A549 (cell line): Measurements from ENCODE around the gene B3GNT3. TPM values are rescaled to one million over a fixed set of nuclear protein-coding genes. Genes with fewer than 3 reads are reported as not detected.

Source experiments
- ATAC-seq, 2 experiments: fragments of 200-7000 bp in 1 of 2; fragments of >200 bp in 1 of 2; cut with Nextera tagmentation in 1 of 2; cut with Tn5 transposase in 1 of 2; 3 replicates each; pipeline versions ENCODE4 v1.8.0 to v1.9.1; 2018 to 2020; ENCODE audit warnings: mild to moderate bottlenecking in 1 of 2, moderate library complexity in 1 of 2
- CTCF ChIA-PET: fragments of 300-600 bp; sonication (Branson Sonifier 250); formaldehyde crosslinking; extraction: SDS; loops from one replicate; lab custom pipeline; 2021; ENCODE audit warnings: antibody characterized with exemption, inconsistent platforms; lab: Yijun Ruan, JAX
- POLR2A ChIA-PET: fragments of 350-600 bp; formaldehyde crosslinking; extraction: SDS; loops from one replicate; lab custom pipeline; 2021; ENCODE audit warnings: antibody characterized with exemption, inconsistent platforms; lab: Yijun Ruan, JAX
- DNase-seq, 2 experiments: peaks; one replicate each; pipeline versions ENCODE4 v3.0.0 to v3.0.0-alpha.2; 2011 to 2016; ENCODE audit warnings: low read depth in 1 of 2, low spot score in 1 of 2
- FAIRE-seq: peaks from 2 replicates; lab custom pipeline; 2011; peaks lifted over from hg19 to GRCh38; lab: Jason Lieb, UNC
- H3K27ac ChIP-seq, 2 experiments: fragments of >200 bp; sonication (Bioruptor Twin); formaldehyde crosslinking; 3 replicates each; pipeline ENCODE4 v1.5.1; 2016 to 2017
- H3K4me1 ChIP-seq: fragments of >200 bp; sonication (Bioruptor Twin); formaldehyde crosslinking; 3 replicates; pipeline ENCODE4 v1.6.1; 2016
- H3K4me2 ChIP-seq: fragments of >200 bp; sonication (Bioruptor Twin); formaldehyde crosslinking; 3 replicates; pipeline ENCODE4 v1.6.1; 2016
- H3K4me3 ChIP-seq: fragments of >200 bp; sonication (Bioruptor Twin); formaldehyde crosslinking; 3 replicates; pipeline ENCODE4 v1.5.1; 2016
- H3K9me3 ChIP-seq: fragments of >200 bp; sonication (Bioruptor Twin); formaldehyde crosslinking; 3 replicates; pipeline ENCODE4 v1.6.1; 2016
- BHLHE40 ChIP-seq: IDR thresholded peaks from 2 replicates; pipeline ENCODE4 v1.6.1; 2012; ENCODE audit warnings: low read depth, low read length, inconsistent platforms
- CBX2 ChIP-seq: fragments of 200-600 bp; sonication (generic); IDR thresholded peaks from 2 replicates; pipeline ENCODE4 v1.6.1; 2016; ENCODE audit warnings: low read depth, mild to moderate bottlenecking, borderline replicate concordance
- CBX8 ChIP-seq: fragments of 200-600 bp; sonication (generic); IDR thresholded peaks from 2 replicates; pipeline ENCODE4 v1.6.1; 2016
- CEBPB ChIP-seq, 2 experiments: fragments of >200 bp in 1 of 2; sonication (Bioruptor Twin) in 1 of 2; formaldehyde crosslinking in 1 of 2; IDR thresholded peaks; 2 replicates each; pipeline ENCODE4 v1.6.1; 2012 to 2016
- CTCF ChIP-seq: fragments of >200 bp; sonication (Bioruptor Twin); formaldehyde crosslinking; IDR thresholded peaks from 3 replicates; pipeline ENCODE4 v1.5.1; 2016
- E2F6 ChIP-seq: IDR thresholded peaks from 2 replicates; pipeline ENCODE4 v1.6.1; 2012; ENCODE audit warnings: low read depth, borderline replicate concordance
- EHF ChIP-seq: fragments of 250-450 bp; sonication (Bioruptor Pico); IDR thresholded peaks from 2 replicates; pipeline ENCODE4 v1.5.0; 2020; ENCODE audit warnings: mild to moderate bottlenecking
- EHMT2 ChIP-seq: fragments of 200-600 bp; sonication (generic); IDR thresholded peaks from 2 replicates; pipeline ENCODE4 v1.6.1; 2016; ENCODE audit warnings: antibody characterized with exemption, low read depth, mild to moderate bottlenecking, moderate library complexity
- FOSB ChIP-seq: fragments of 250-450 bp; sonication (Bioruptor Pico); IDR thresholded peaks from 2 replicates; pipeline ENCODE4 v1.5.0; 2020; ENCODE audit warnings: mild to moderate bottlenecking, moderate library complexity
- FOSL2 ChIP-seq, 2 experiments: fragments of 450-650 bp in 1 of 2; fragments of >200 bp in 1 of 2; sonication (Bioruptor Twin) in 1 of 2; formaldehyde crosslinking; IDR thresholded peaks; 2 replicates each; pipeline versions ENCODE4 v1.5.0 to v1.6.1; 2016 to 2020; ENCODE audit warnings: mild to moderate bottlenecking in 1 of 2, moderate library complexity in 1 of 2
- HMGXB4 ChIP-seq: fragments of 250-450 bp; sonication (Bioruptor Pico); IDR thresholded peaks from 2 replicates; pipeline ENCODE4 v1.5.0; 2021; ENCODE audit warnings: mild to moderate bottlenecking, moderate library complexity, borderline replicate concordance
- HOXA7 ChIP-seq: fragments of 250-450 bp; sonication (Bioruptor Pico); IDR thresholded peaks from 2 replicates; pipeline ENCODE4 v1.5.0; 2020; ENCODE audit warnings: mild to moderate bottlenecking, moderate library complexity
- JUN ChIP-seq, 2 experiments: fragments of >200 bp; sonication (Bioruptor Twin); formaldehyde crosslinking; IDR thresholded peaks; 2 replicates in 1 of 2; 3 replicates in 1 of 2; pipeline ENCODE4 v1.6.1; 2016 to 2017
- KDM5A ChIP-seq: fragments of 200-600 bp; sonication (generic); IDR thresholded peaks from 2 replicates; pipeline ENCODE4 v1.6.1; 2016; ENCODE audit warnings: antibody characterized with exemption, mild to moderate bottlenecking
- MYC ChIP-seq: IDR thresholded peaks from 2 replicates; pipeline ENCODE4 v1.6.1; 2012; ENCODE audit warnings: mild to moderate bottlenecking, inconsistent platforms, low read length, improper control_type of control experiment, borderline replicate concordance
- NFE2L2 ChIP-seq: fragments of 150-350 bp; conservative IDR thresholded peaks from 2 replicates; pipeline ENCODE4 v1.6.1; 2014; ENCODE audit warnings: low read length
- NPAS2 ChIP-seq: fragments of 250-450 bp; sonication (Bioruptor Pico); IDR thresholded peaks from 2 replicates; pipeline ENCODE4 v1.8.0; 2022; ENCODE audit warnings: mild to moderate bottlenecking, moderate library complexity, borderline replicate concordance
- POLR2A ChIP-seq: IDR thresholded peaks from 2 replicates; pipeline ENCODE4 v1.6.1; 2012; ENCODE audit warnings: mild to moderate bottlenecking, low read length
- RARB ChIP-seq: fragments of 250-450 bp; sonication (Bioruptor Pico); IDR thresholded peaks from 2 replicates; pipeline ENCODE4 v1.8.0; 2021; ENCODE audit warnings: mild to moderate bottlenecking, moderate library complexity
- RCOR1 ChIP-seq: fragments of 150-350 bp; IDR thresholded peaks from 2 replicates; pipeline ENCODE4 v1.6.1; 2014; ENCODE audit warnings: antibody characterized with exemption, low read length, low read depth
- RNF2 ChIP-seq: fragments of 200-600 bp; sonication (generic); IDR thresholded peaks from 2 replicates; pipeline ENCODE4 v1.6.1; 2016; ENCODE audit warnings: low read depth, mild to moderate bottlenecking, antibody characterized with exemption, moderate library complexity, borderline replicate concordance
- SMC3 ChIP-seq: fragments of >200 bp; sonication (Bioruptor Twin); formaldehyde crosslinking; IDR thresholded peaks from 3 replicates; pipeline ENCODE4 v1.6.1; 2018; ENCODE audit warnings: inconsistent platforms
- USF2 ChIP-seq: fragments of 450-650 bp; IDR thresholded peaks from 2 replicates; pipeline ENCODE4 v1.6.1; 2014; ENCODE audit warnings: antibody characterized with exemption
- ZC3H11A ChIP-seq: fragments of 450-650 bp; IDR thresholded peaks from 2 replicates; pipeline ENCODE4 v1.6.1; 2014; ENCODE audit warnings: antibody characterized with exemption, mild to moderate bottlenecking
- ZFP36 ChIP-seq: fragments of 450-650 bp; IDR thresholded peaks from 2 replicates; pipeline ENCODE4 v1.6.1; 2014; ENCODE audit warnings: borderline replicate concordance; ENCODE audit not compliant: partially characterized antibody
- WGBS: methylation state at CpG from one replicate; pipeline ENCODE4 v1.1.6; 2017; ENCODE audit errors: missing lambda C conversion rate; 5-methylcytosine and 5-hydroxymethylcytosine counted together
- polyA plus RNA-seq, 4 experiments: library from polyadenylated mRNA; depleted of rRNA in 3 of 4; stranded (reverse); fragments of >200 nt; fragmentation: RNase III in 1 of 4; extraction: RNeasy Plus Mini Kit Qiagen cat#74134 plus additional on column Dnase treatment in 1 of 4; gene quantifications; 2 replicates in 3 of 4; 3 replicates in 1 of 4; pipeline ENCODE4 v1.2.3, GENCODE V29; 2011 to 2017
- TF ChIP-seq, protein P1 (sequence below): IDR thresholded peaks from 2 replicates; pipeline ENCODE4 v1.6.1; 2012

B3GNT3 gene
- polyA plus RNA-seq, 2 of the 4 experiments (the other 2 are of a cell fraction): 2.4 to 2.7 TPM

DNA sequence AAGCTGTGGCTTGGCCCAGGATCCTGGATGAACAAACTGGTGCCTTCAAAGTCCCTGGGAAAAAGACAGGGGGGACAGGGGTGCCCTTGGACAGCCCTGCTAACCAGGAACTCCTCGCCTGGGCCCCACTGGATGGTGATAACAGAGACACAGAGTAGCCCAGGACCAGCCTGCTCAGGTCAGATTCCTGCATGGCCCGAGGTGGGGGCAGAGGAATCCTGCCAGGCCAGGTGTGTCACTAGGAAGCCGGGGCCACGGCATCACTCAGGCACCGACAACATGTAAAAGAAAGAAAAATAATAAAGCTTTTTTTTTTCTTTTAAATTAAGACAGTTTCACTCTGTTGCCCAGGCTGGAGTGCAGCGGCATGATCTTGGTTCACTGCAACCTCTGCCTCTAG is 59.1 kb downstream of the B3GNT3 start:
- POLR2A ChIA-PET: interaction anchor here (0.6 kb wide), 1 partner anchor 51 kb away, joined by 3 read pairs; no protein-coding TSS in a partner anchor
- 88% methylated on average over 6 of the region's 6 CpGs for WGBS
- H3K9me3 ChIP-seq: no peaks in the 10 kb centered on the region
- FAIRE-seq: no peak
- TF ChIP-seq FOSL2 (IDR thresholded peaks at IDR 0.05) (no peak), FOSL2 (CRISPR knock-in tag; IDR thresholded peaks at IDR 0.05) (no peak), E2F6 (no peak), EHF (CRISPR knock-in tag) (no peak), CTCF (no peak), CEBPB (IDR thresholded peaks at IDR 0.05) (no peak), FOSB (CRISPR knock-in tag) (no peak), RNF2 (no peak), SMC3 (no peak), JUN (IDR thresholded peaks at IDR 0.05) (no peak)
- no peak overlapping the region for H3K4me3 ChIP-seq
- no peak for DNase-seq
- CTCF ChIA-PET: interaction anchor here (0.6 to 1.8 kb wide), 4 partner anchors 69 to 437 kb away, joined by 3 to 10 read pairs (median 6); no protein-coding TSS in a partner anchor
- H3K4me2 ChIP-seq: no peak overlapping the region
- no peak overlapping the region for H3K27ac ChIP-seq
- no peak for ATAC-seq
- H3K4me1 ChIP-seq: 0 out of 3 replicates have a peak, but pooled peaks cover 2% of the 10 kb centered on the region

DNA sequence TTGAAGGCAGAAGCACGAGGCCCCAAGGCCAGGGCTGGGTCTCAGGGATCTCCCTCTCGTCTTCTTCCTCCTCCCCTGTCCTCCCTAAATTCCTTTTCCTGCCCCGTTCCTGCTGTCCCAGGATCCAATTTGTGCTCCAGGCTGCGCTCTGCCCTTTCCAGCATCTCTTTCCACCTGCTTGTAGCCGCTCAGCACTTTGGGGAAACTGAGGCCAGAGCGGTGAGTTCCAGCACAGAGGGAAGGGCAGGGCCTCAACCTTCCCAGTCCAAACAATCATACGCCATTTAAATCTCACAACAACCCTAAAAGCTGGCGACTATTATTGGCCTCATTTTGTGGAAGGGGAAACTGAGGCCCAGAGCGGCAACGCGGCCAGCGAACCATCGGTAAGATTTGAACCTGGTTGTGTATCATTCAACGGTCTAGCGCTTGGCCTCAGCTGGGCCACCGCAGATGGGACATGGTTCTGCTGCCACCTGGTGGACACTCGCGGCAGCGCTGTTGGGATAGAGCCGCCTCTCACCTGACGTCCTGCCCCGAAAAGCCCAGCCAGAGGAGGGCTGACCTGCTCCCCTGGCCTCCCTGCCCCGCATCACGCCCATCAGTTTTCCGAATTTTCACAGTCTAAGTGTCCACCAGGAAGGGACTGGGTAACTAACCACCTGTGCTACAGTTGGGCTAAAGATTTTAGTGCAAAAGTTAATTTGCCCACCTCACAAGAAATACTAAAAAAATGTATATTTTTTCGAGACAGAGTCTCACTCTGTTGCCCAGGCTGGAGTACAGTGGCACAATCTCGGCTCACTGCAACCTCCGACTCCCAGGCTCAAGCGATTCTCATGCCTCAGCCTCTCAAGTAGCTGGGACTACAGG is 60.6 kb downstream of the B3GNT3 start:
- WGBS: 9% methylated on average over 27 of the region's 29 CpGs
- ChIA-PET CTCF (interaction anchor here (0.5 to 3.3 kb wide), 30 partner anchors 8 to 443 kb away, joined by 3 to 19 read pairs (median 4); partner anchors contain the start of genes B3GNT3 and CCDC124), POLR2A (no interaction called here)
- no peaks in the 10 kb centered on the region for H3K9me3 ChIP-seq
- no peak overlapping the region for H3K27ac ChIP-seq
- FAIRE-seq: no peak
- peak; percentile 69 to 75; a peak in 5 of 6 replicates for ATAC-seq
- 0 out of 3 replicates have a peak, but pooled peaks cover 3% of the 10 kb centered on the region for H3K4me1 ChIP-seq
- no peak overlapping the region for H3K4me2 ChIP-seq
- no peak overlapping the region for H3K4me3 ChIP-seq
- peak; percentile 67 to 81 for DNase-seq
- TF ChIP-seq NPAS2 (CRISPR knock-in tag) (no peak), BHLHE40 (no peak), RCOR1 (no peak), RARB (CRISPR knock-in tag) (no peak), USF2 (no peak), ZFP36 (no peak), SMC3 (peak; percentile 74), CBX8 (no peak), HMGXB4 (CRISPR knock-in tag) (no peak), POLR2A (no peak), NFE2L2 (no peak), CBX2 (no peak), MYC (no peak), JUN (IDR thresholded peaks at IDR 0.05) (no peak), KDM5A (no peak), ZC3H11A (no peak), CTCF (peak; percentile 80), E2F6 (no peak), HOXA7 (CRISPR knock-in tag) (no peak), EHMT2 (no peak)
- TF ChIP-seq, protein P1, sequence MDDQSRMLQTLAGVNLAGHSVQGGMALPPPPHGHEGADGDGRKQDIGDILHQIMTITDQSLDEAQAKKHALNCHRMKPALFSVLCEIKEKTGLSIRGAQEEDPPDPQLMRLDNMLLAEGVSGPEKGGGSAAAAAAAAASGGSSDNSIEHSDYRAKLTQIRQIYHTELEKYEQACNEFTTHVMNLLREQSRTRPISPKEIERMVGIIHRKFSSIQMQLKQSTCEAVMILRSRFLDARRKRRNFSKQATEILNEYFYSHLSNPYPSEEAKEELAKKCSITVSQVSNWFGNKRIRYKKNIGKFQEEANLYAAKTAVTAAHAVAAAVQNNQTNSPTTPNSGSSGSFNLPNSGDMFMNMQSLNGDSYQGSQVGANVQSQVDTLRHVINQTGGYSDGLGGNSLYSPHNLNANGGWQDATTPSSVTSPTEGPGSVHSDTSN: no peak
